ENCODE results near the gene HOXB6.

The HOXB6 gene

GRCh38 chr17:48553190-48553547, 51.6 kb downstream of the HOXB6 start:
- DNase-seq (ENCODE audit: low read depth, low spot score) = no peak

GRCh38 chr17:48552466-48553189, 52.2 kb downstream of the HOXB6 start:
- DNase-seq (ENCODE audit: low read depth, low spot score) = no peak

GRCh38 chr17:48551596-48552465, 53.0 kb downstream of the HOXB6 start:
- DNase-seq (ENCODE audit: low read depth, low spot score) = no peak

DNA sequence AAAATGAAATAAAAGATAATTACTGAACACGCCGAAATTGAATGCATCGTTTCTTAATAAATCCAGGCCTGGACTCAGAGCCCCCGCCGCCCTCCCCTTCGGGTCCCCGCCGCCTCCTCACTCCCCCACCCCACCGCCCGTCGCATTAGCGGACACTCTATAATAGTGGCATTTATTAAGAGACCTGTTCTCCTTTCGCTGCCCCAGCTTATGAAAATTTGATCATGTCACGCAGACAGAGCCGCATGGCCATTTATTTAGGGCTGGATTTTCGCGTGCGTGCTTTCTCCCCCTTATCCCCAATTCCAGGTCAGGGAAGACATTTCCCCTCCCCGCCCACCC, 53.6 kb downstream of the HOXB6 start:
- no peak for DNase-seq (ENCODE audit: low read depth, low spot score)

DNA sequence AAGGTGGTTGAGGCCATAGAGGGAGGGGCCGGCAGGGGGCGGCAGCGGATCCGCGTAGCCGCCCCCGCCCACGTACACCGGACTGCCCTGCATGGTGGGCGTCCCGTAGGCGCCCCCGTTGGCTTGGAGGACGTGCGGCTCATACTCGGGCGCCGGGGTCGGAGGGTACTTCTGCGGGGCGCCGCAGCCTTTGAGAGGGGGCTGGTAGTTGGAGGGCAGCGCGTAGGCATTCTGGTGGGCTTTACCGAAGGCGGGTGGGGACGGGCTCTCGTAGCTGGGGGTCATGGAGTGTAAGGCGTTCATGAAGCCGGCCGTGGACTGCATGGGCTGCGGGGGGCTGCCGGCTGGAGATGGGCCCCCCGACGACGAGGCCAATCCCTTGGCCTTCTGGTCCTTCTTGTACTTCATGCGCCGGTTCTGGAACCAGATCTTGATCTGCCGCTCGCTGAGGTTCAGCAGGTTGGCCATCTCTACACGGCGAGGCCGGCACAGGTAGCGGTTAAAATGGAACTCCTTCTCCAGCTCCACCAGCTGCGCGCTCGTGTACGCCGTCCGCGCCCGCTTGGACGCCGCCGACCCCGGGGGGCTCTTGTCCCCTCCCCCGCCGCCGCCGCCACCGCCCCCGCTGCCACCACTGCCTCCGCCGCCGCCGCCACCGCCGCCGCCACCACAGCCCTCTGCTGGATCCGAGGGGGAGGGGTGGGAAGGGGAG, 54.1 kb downstream of the HOXB6 start:
- DNase-seq (ENCODE audit: low read depth, low spot score) = no peak

- no peak for DNase-seq (ENCODE audit: low read depth, low spot score)
These were observed 54.8 kb downstream of the HOXB6 start for GRCh38 chr17:48549914-48550501.

DNA sequence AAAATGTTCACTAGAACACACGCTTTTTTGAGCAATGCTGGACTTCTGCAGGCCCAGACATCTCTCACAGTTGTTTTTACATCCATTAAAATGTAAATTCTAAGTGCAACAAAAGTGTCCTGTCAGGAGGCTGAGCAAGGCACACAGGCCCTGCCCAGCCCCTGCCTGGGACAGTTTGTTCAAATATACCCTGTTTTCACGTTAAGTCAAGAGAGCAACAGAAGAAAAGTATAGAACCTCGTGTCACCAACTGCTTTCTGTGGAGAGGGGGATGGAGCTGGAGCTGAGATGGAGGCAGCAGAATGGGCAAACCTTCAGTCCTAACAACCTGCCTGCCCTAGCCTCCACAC, 55.5 kb downstream of the HOXB6 start:
- DNase-seq (ENCODE audit: low read depth, low spot score) = no peak

DNA sequence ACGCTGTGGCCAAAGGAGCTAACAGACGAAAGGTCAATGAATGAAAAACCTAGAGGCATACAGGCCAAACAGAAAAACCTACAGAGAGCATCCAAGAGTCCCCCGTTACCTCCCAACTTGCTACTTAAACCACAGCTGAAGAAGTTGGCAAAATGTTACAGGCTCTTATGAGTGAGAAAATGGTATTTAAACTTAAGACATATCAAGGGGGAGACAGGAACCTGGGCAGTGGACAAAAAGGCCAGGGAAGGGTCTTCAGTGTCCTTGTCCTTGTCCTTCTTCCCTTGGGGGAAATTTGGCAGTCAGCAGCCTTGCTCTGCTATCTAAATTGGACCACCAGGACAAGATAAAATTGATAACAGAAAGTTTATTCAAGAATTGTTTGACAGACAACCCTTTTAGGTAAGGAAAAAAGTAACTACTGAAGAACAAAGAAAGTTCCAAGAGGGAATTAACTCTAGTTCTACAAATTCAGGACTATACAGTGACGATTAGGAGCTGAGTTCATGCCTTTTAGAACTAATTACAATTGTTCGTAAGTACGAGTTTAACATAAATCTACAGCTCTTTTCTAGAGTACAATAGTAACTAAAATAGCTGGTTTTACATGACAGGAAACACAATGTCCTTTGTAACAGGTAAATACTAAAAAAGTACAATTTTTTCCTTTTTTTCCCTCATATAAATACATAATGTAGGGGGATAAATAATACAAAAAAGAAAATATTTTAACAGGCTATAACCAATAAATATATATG, 56.1 kb downstream of the HOXB6 start:
- no peak for DNase-seq (ENCODE audit: low read depth, low spot score)

- no peak for DNase-seq (ENCODE audit: low read depth, low spot score)
These were observed 56.8 kb downstream of the HOXB6 start for GRCh38 chr17:48547808-48548522.

- no peak for DNase-seq (ENCODE audit: low read depth, low spot score)
These were observed 57.6 kb downstream of the HOXB6 start for GRCh38 chr17:48546924-48547807.

GRCh38 chr17:48546137-48546923, 58.5 kb downstream of the HOXB6 start:
- no peak for DNase-seq (ENCODE audit: low read depth, low spot score)
